HepG2 (cell line): ENCODE data around the gene TRIO.

Source experiments
- BHLHE40 ChIP-seq: IDR thresholded peaks from 2 replicates; pipeline ENCODE4 v1.6.1; 2011; ENCODE audit warnings: low read length, improper control_type of control experiment
- IRX3 ChIP-seq: sonication (generic); formaldehyde crosslinking; IDR thresholded peaks from 2 replicates; pipeline ENCODE4 v1.8.1; 2023; ENCODE audit warnings: mild to moderate bottlenecking, low read depth, missing genetic modification reagents, borderline replicate concordance
- KDM5A ChIP-seq: fragments of 200-600 bp; sonication (generic); IDR thresholded peaks from 2 replicates; pipeline ENCODE4 v1.7.0; 2018; ENCODE audit warnings: antibody characterized with exemption, mild to moderate bottlenecking, low read length, borderline replicate concordance
- POLR2A ChIP-seq, 2 experiments: IDR thresholded peaks; 2 replicates each; pipeline ENCODE4 v1.6.1; 2011; ENCODE audit warnings: low read depth in 2 of 2, low read length in 2 of 2, mild to moderate bottlenecking in 1 of 2, moderate library complexity in 1 of 2; ENCODE audit not compliant: insufficient read depth in 1 of 2
- RAD51 ChIP-seq: fragments of 450-650 bp; IDR thresholded peaks from 2 replicates; pipeline ENCODE4 v1.6.1; 2016; ENCODE audit warnings: borderline replicate concordance
- YEATS4 ChIP-seq: sonication (generic); formaldehyde crosslinking; IDR thresholded peaks from 2 replicates; pipeline ENCODE4 v1.4.0; 2020; ENCODE audit warnings: missing genetic modification reagents, borderline replicate concordance
- ZNF264 ChIP-seq: sonication (generic); formaldehyde crosslinking; IDR thresholded peaks from 2 replicates; pipeline ENCODE4 v1.4.0; 2020; ENCODE audit warnings: missing genetic modification reagents
- ZNF75D ChIP-seq: sonication (generic); formaldehyde crosslinking; IDR thresholded peaks from 2 replicates; pipeline ENCODE4 v1.8.1; 2023; ENCODE audit warnings: missing genetic modification reagents, mild to moderate bottlenecking, borderline replicate concordance
- ZNF790 ChIP-seq: sonication (generic); formaldehyde crosslinking; IDR thresholded peaks from 2 replicates; pipeline ENCODE4 v1.8.0; 2022; ENCODE audit warnings: missing genetic modification reagents, mild to moderate bottlenecking, borderline replicate concordance
- TF ChIP-seq, protein P1 (sequence below): sonication (generic); formaldehyde crosslinking; IDR thresholded peaks from 2 replicates; pipeline ENCODE4 v1.5.0; 2020; ENCODE audit warnings: mild to moderate bottlenecking, missing genetic modification reagents, moderate library complexity
- TF ChIP-seq, protein P2 (sequence below), 2 experiments: IDR thresholded peaks; 2 replicates each; pipeline ENCODE4 v1.6.1; 2011 to 2012; ENCODE audit warnings: low read length in 2 of 2, borderline replicate concordance in 1 of 2, low read depth in 1 of 2, mild to moderate bottlenecking in 1 of 2, moderate library complexity in 1 of 2

GRCh38 chr5:14310901-14311300, 167.8 kb downstream of the TRIO start:
- TF ChIP-seq, protein P1, sequence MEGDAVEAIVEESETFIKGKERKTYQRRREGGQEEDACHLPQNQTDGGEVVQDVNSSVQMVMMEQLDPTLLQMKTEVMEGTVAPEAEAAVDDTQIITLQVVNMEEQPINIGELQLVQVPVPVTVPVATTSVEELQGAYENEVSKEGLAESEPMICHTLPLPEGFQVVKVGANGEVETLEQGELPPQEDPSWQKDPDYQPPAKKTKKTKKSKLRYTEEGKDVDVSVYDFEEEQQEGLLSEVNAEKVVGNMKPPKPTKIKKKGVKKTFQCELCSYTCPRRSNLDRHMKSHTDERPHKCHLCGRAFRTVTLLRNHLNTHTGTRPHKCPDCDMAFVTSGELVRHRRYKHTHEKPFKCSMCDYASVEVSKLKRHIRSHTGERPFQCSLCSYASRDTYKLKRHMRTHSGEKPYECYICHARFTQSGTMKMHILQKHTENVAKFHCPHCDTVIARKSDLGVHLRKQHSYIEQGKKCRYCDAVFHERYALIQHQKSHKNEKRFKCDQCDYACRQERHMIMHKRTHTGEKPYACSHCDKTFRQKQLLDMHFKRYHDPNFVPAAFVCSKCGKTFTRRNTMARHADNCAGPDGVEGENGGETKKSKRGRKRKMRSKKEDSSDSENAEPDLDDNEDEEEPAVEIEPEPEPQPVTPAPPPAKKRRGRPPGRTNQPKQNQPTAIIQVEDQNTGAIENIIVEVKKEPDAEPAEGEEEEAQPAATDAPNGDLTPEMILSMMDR: no peak
- TF ChIP-seq POLR2A (IDR thresholded peaks at IDR 0.05; ENCODE audit: insufficient read depth in 1 of 2, low read depth in 2 of 2, low read length in 2 of 2) (no peak), IRX3 (CRISPR knock-in tag) (no peak), KDM5A (no peak), ZNF790 (CRISPR knock-in tag) (no peak), YEATS4 (CRISPR knock-in tag) (no peak), ZNF75D (no peak), ZNF264 (CRISPR knock-in tag) (no peak), RAD51 (no peak), BHLHE40 (no peak)
- TF ChIP-seq, protein P2, sequence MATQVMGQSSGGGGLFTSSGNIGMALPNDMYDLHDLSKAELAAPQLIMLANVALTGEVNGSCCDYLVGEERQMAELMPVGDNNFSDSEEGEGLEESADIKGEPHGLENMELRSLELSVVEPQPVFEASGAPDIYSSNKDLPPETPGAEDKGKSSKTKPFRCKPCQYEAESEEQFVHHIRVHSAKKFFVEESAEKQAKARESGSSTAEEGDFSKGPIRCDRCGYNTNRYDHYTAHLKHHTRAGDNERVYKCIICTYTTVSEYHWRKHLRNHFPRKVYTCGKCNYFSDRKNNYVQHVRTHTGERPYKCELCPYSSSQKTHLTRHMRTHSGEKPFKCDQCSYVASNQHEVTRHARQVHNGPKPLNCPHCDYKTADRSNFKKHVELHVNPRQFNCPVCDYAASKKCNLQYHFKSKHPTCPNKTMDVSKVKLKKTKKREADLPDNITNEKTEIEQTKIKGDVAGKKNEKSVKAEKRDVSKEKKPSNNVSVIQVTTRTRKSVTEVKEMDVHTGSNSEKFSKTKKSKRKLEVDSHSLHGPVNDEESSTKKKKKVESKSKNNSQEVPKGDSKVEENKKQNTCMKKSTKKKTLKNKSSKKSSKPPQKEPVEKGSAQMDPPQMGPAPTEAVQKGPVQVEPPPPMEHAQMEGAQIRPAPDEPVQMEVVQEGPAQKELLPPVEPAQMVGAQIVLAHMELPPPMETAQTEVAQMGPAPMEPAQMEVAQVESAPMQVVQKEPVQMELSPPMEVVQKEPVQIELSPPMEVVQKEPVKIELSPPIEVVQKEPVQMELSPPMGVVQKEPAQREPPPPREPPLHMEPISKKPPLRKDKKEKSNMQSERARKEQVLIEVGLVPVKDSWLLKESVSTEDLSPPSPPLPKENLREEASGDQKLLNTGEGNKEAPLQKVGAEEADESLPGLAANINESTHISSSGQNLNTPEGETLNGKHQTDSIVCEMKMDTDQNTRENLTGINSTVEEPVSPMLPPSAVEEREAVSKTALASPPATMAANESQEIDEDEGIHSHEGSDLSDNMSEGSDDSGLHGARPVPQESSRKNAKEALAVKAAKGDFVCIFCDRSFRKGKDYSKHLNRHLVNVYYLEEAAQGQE (IDR thresholded peaks at IDR 0.05; ENCODE audit: borderline replicate concordance in 1 of 2, low read depth in 1 of 2, low read length in 2 of 2): no peak
